AG08396 (cell line): ENCODE measurements around the gene ZNF32.
A peak's percentile ranks its signal among the peaks of the same experiment; 100 is the strongest.
"Not testable (repeated sequence)": the region's sequence is repeated elsewhere in the genome, so short reads cannot be mapped to it uniquely, and the experiment has no call there.

Experiments used
- DNase-seq: peaks from one replicate; pipeline ENCODE4 v3.0.0; 2012; ENCODE audit warnings: low spot score, mixed read lengths

The ZNF32 gene

DNA sequence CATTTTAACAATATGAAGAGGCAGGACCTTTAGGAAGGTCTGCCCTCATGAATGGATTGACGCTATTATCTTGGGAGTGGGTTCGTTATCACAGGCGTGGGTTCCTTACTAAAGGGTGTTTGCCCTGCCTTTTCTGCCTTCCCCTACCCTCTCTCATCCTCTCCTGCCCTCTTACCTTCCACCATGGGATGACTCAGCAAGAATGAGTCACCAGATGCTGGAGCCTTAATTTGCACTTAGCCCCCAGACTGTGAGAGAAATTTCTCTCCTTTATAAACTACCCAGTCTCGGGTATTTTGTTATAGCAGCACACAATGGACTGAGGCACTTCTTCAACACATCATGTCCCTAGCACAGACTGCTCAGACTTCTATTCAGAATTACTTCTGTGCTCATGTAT, 31.4 kb upstream of the ZNF32 start:
- no peak for DNase-seq

DNA sequence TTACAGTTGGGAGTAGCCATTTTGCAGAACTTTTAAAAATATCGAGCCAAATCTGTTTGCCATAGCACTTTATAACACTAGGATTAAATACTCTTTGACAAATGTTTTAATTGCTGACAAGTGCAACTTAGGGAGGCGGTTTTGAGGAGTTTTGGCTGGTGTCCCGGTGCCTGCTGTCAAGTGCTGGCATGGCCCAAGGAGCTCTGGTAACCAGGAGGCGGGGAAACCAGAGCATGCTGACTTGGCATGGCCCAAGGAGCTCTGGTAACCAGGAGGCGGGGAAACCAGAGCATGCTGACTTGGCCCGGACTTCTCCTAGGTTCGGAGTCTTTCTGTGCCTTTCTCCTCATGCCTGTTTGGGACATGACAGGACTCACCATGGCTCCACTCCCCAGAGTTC, 30.8 kb upstream of the ZNF32 start:
- DNase-seq = no peak

DNA sequence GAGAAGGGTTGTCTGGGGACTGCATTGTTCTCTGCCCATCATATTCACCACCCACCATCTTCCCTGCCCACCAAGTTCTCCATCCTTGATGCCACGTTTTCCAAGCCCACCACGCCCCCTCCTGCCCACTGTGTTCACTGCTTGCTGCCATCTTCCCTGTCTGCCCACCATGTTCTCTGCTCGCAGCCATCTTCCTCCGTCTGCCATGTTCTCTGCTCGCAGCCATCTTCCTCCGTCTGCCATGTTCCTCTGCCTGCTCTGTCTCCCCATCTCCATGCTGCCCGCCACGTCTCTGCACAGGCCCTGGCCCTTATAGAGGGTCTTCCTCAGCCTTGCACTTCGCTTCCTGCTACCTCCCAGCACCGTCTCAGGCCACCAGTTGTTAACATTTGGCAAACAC, 30.0 kb upstream of the ZNF32 start:
- DNase-seq = no peak

DNA sequence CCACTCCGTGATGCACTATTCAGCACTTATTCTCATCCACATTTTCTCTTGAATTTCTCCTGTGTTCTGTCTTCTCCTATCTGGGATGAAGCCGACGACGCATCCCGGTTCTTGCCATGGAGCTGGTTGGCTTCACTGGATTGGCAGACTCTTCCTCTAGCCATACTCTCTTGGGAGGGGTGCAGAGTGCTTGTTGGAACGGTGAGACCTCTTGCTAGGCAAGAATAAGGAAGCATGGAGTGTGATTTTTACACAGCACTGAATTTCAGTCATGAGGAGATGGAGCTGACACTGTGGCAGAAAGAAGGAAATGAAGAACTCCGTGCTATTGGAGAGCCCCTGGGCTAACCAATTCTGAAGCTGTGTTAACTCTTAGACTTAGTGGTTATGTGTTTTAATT, 28.2 kb upstream of the ZNF32 start:
- no peak for DNase-seq

DNA sequence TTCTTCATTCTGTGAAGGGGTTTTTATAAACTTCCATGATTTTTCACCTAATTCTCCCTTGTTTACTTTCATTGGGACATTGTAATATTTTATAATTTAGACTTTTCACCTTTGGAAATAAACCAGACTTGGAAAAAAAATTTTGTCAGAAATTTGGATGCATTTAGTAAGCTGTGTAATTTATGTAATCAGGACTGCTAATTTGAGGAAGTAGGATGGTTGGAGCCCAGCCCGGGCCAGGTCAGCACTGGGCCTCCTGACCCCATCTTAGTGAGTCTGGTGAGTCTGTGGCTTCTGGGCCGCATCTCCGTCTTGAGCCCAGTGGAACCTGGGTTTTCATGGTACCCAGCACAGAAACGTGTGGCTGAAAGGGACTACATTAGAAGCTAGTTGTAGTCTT, 27.6 kb upstream of the ZNF32 start:
- DNase-seq = no peak

DNA sequence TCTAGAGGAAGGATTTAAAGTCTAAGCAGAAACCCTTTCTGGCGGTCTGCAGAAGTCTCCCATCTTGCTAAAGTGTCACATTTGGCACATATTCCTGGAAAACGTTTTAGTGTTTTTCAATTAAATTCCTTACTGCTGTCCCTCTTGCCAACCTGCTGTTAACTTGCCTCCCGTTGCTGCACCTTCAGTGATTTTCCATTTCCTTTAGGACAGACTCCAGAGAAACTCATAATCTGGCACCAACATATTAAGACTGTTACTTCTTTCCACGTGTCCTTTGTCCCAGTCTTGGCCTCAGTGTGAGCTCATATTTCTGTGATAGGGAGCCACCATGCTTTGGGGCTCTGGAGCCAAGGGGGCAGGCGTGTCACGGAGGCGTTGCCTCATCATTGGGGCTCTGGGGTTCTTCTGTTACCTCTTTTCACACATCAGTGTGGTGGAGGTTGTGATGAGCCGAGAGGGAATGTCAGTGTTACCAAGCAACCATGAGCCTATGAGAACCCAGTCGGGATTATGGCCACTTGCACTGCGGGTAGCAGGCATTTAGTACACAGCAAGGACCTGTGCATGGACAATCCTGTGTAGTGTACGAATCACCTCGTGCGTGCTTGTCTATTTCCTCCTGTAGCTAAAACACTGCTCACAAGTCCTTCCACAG, 26.0 kb upstream of the ZNF32 start:
- DNase-seq = no peak

DNA sequence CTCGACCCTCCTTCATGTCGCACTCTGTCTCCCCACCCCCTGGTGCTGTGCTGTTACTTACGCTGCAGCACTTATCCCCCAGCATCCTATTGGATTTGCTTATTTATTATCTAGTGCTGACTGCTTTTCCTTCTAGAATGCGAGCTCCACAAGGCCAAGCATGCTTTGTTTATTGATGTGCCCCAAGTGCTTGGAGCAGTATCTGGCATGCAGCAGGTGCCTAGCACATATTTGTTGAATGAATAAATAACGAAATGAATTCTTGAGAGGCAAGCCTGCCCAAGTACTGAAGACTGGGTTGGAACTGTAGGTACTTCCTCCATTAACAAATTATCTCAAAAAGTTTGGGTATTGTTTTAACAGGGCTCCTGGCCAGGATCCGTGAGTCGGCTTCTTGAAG, 24.8 kb upstream of the ZNF32 start:
- DNase-seq = no peak

DNA sequence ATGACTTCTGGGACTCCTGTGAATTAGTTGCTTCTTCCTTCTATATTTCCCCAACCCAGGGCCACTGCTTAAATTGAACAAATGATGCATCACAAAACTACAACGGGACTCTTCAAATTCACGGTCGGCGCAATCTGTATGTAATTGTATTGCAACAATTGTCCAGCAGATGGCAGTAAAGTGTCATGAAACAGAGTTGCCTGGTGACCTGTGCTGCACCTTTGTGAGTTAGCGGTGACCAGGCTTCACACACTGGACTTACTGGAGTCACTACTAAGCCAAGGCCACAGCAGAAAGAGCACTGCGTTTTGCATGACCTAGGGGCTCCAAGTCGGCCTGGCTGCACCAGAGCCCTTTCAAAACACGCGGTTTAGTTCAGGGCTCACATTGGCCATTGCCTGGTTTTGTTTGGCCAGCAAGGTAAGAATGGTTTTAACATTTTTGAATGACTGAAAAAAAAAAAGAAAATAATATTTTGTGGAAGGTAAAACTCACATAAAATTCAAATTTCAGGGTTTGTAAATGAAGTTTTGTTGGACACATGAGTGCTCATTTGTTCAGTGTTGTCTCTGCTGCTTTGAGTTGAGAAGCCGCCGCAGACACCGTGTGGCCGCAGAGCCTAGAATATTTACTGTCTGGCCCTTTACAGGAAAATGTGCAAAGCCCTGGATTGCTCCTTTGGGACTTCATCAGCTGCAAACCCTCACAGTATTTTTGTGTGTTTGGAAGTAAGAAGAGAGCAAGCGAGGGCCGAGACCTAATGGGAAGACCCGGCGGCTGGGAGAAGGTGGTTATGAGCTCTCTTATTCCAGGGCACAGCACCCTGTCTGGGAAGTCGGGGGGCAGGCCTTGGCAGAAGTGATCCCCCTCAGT, 23.2 kb upstream of the ZNF32 start:
- DNase-seq = peak; percentile 85

DNA sequence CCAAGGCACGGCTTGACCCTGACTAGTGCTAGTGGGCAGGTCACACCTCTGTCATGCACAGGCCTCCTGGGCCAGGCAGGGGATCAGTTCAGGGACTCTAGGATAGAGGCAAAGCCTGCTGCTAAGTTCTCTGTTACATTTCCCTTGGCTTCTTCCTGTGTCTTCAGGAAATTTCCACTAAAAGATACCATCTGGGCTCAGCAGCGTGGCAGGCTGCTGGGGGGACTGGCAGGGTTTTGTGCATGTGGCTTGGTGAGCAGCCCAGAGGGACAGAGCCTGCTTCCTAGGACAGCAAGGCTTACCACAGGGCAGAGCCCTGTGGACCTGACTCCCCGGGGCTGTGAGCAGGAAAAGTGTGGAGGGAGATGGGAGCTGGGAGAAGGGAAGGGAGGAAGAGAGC, 20.7 kb upstream of the ZNF32 start:
- DNase-seq = no peak

DNA sequence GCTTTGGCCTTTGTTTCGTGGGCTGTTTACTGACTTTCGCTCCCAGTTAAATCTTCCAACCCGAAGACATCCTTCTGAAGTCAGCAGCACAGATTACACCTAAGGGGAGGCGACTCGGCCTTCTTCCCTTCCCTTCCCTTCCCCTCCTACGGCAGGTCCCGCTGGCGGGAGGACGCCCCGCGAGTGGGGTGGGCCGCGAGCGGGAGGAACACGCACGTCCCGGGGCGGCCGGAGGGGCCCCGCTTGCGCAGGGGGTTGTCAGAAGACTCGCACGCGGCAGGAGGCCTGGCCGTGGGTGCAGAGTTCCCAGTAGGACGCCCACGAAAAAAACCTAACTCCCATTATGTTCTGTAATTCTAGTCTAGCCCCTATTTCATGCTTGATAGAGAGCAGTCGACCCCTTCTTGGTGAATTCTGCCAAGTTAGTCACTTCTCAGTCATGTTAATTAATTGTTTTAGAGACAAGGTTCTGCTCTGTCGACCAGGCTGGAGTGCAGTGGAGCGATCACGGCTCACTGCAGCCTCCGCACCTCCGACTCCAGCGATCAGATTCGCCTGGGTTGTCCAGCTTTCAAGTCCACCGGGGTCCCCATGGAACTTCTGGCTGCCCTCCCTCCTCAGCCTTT, 19.2 kb upstream of the ZNF32 start:
- DNase-seq = no peak

DNA sequence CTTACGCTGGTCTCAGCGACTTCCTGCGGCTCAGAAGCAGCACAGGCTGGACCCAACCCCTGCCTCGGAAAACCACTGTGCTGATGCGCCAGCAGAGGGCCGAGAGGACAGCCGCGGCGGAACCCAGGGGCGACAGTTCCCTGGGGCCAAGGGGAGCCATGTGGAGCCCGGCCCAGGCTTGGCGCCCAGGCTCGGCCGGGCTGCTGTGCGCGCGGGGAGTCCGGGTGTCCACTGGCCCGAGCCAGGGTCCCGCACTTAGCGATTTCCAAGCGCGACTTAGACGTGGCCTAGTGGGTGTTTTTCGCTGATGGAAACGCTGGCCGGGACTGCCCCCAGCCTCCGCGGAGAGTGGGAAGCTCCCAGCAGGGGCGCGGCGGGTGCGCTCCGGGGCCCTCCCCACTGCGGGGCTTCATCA, 18.6 kb upstream of the ZNF32 start:
- DNase-seq = peak; percentile 76

DNA sequence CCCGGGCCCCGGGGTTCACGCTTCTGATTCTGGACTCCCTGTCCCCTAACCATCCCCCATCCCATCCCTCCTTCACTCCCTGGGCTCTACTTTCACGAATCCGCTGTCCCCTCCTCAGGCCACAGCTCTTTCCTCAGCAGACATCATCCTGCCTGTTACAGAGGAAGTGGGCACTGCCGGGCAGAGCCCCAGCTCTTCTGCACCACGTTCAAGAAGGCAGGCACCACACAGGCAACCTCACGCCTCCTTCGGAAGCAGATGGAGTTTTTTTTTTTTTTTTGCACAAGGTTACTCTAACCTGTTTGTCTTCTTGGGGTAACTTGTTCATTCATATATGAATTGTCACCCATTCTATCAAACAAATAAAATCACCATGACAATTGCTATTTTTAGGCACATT, 17.9 kb upstream of the ZNF32 start:
- no peak for DNase-seq

DNA sequence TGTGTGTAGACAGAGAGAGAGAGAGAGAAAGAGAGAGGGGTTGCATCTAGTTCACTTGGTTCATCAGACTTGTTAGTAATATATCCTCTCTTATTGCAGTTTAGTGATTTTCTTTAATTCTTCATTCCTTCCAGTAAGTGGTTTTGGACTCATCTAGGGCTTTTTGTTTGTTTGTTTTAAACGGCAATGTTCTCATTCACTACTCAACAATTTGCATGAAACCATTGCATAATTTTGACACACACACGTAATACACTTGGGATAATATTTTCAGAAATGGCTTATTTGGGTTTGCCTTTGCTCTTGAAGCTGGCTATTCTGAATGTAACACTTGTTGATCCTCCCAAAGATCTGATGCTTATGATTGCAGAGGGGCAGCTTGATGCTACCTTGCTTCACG, 16.4 kb upstream of the ZNF32 start:
- DNase-seq = no peak

DNA sequence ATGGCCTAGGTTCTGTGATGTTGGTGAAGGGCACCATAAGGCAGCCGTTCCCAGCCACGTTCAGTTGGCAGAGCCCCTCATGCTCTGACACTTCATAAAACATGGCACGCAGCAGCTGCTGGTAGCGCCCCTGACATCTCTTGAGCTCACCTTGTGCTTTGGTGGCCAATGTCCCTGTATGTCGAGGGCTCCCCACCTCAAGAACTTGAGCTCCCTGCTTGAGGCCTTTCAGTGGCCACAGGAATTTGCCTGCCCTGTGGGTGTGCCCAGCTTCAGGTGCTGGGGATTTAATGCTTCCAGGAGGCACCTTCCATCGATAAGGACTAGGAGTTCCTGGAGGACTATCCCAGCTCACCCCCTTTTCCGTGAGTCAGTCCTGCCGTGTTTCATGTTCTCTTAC, 9.5 kb upstream of the ZNF32 start:
- no peak for DNase-seq

DNA sequence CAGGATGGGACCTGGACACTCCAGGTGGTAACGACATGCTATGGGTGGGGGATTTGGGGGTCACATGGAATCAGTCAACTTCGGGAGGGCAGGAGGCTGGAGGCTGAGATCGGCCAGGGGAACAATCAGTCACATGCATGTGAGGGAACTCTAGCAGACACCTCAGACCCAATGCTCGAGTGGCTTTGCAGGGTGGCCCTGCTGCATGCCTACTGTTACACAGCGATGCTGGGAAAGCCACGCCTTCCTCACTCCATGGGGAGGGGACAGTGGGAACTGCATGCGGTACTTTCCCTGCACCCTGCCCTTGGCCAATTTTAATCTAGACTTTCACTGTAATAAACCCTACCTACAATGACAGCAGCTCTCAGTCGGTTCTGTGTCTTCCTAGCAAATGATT, 6.6 kb upstream of the ZNF32 start:
- DNase-seq = no peak

DNA sequence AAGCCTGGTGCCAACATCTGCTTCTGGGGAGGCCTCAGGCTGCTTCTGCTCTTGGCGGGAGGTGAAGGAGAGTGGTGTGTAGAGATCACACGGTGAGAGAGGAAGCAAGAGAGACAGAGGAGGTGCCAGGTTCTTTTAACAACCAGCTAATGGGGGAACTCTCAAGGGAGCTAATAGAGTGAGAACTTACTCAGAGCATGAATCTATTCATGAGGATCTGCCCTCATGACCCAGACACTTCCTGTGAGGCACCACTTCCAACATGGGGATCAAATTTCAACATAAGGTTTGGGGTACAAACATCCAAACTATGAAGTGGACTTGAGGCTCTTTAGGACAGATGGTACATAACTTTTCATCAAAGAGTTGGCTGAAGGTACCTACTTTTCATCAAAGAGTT, 5.1 kb upstream of the ZNF32 start:
- DNase-seq = no peak

DNA sequence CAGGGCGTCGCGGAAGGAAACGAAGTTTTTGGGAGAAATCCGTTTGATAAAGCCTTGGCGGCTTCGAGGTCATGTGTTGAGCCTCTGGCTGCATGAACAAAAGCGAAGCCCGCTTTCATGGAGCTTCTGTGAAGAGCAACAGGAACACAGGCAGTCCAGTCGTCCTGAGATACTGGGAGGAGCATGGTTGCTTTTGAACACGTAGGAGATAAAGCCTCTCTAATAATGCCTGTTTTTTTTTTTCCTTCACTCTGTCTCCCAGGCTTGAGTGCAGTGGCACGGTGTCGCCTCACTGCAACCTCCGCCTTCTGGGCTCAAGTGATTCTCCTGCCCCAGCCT, 473 bp upstream of the ZNF32 start:
- DNase-seq = no peak

DNA sequence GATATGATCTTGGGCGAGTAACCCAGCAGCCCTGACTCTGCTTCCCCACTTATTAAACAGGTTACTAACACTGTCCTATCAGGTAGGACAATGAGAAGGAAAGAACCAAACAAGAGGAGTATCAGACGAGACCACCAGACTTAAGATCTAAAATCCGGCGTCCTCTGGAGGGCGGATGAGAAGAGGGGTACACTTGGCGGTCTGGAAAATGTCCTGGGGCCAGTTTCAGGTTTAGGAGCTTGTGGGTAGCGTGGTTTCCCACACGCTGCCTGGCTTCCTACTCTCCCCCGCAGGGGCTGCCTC, 635 bp downstream of the ZNF32 start:
- DNase-seq = no peak

DNA sequence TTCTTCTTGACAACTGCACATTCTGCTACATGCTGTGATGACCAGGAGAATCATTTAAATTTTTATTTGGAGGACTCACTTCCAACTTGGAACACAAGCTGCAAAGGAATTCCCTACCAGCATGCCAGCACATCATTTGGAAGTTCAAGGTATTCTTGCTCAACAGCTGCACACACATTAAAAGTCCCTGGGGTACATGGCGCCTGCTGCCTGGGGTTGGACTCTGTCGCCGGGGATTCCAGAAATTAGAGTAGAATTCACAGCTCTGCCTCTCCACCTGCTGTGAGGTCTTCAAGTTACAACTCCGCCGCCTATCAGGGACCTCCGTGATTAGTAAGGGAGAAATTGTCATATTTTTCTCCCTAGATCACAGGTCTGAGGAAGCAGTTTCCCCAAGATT, 1.1 kb downstream of the ZNF32 start:
- DNase-seq = no peak

DNA sequence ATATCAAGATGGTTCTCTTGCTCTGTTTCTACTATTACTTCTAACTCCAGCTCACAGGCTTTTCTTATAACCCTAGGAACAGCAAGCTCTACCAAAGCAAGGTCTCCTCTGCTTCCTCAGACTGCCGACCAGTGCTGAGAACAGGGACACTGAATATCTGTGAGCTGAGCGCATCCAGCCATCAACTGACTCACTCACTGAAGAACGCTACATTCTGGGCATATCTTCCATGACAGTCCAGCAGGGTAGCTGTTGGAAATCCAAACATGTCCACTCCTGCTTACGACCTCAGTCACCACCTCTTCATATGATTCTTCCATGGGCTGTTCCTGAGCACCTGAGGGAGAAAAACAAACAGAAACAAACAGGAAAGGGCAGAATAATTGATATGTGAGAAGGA, 2.8 kb downstream of the ZNF32 start:
- DNase-seq = no peak

DNA sequence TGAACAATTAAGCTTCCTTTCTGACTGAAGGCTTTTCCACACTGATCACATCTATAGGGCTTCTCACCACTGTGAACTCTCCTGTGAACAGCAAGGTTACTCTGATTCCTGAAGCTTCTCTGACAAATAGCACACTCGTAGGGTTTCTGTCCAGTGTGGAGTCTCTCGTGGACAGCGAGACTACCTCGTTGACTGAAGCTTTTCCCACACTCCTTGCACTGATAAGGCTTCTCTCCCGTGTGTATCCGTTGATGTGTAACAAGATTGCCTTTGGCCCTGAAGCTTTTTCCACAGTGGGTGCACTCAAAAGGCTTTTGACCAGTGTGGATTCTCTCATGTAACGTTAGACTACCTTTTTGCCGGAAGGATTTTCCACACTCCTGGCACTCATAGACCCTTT, 4.4 kb downstream of the ZNF32 start:
- no peak for DNase-seq

DNA sequence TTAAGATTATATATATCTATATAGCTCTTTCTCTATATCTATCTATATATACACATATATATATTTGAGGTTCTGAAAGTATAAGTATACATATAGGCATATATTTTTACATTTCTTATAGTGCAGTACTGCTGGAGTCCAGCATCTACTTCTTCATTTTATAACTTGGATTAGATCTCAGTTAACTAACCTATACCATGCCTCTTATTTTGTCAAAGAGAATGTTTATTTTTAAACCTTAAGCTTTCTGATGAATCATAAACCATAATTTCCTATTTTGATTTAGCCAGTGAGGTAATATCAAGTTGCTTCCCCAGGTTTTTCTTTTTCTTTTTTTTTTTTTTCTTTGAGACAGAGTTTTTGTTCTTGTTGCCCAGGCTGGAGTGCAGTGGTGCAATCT, 8.1 kb downstream of the ZNF32 start:
- DNase-seq = no peak

DNA sequence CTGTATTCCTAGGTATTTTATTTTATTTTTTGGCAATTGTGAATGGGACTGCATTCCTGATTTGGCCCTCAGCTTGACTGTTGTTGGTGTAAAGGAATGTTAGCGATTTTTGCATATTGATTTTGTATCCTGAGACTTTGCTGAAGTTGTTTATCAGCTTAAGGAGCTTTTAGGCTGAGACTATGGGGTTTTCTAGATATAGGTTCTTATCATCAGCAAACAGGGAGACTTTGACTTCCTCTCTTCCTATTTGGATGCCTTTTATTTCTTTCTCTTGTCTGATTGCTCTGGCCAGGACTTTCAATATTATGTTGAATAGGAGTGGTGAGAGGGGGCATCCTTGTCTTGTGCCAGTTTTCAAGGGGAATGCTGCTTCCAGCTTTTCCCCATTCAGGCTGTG, 12.9 kb downstream of the ZNF32 start:
- DNase-seq = not testable (repeated sequence)

DNA sequence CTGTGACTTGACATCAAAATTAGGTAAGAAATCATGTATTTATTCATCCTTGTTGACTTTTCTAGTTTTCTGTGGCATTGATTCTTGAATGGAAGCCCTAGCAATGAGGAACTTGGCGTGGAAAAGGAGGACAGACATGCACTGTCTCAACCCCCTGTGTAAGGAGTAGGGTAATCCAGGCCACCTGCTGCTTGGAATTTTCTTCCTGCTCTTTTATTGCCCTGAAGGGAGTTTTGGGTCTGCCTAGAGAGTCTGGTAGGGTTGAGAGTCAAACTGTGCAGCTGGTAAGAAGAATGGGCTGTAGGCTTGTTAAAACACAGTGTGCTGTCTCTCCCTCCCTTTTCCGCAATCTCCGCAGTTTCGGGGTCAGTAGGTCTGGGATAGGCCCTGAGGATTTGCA, 19.7 kb downstream of the ZNF32 start:
- no peak for DNase-seq
